Liver (tissue), 3 donors: Measurements from ENCODE around the gene TRMT1.

Experiments used
- GABPA ChIP-seq, 2 donors: IDR thresholded peaks in 1 of 2; conservative IDR thresholded peaks in 1 of 2; 2 replicates each; pipeline ENCODE4 v1.6.1; 2016; ENCODE audit warnings: antibody characterized with exemption in 2 of 2, mild to moderate bottlenecking in 1 of 2, moderate library complexity in 1 of 2
- HNF4A ChIP-seq, 2 donors: conservative IDR thresholded peaks; 2 replicates each; pipeline ENCODE4 v1.6.1; 2016; ENCODE audit warnings: antibody characterized with exemption in 2 of 2, mild to moderate bottlenecking in 2 of 2
- JUND ChIP-seq, 2 donors: IDR thresholded peaks; 2 replicates each; pipeline ENCODE4 v1.6.1; 2016; ENCODE audit warnings: antibody characterized with exemption in 2 of 2
- RAD21 ChIP-seq, 2 donors: IDR thresholded peaks; 2 replicates each; pipeline ENCODE4 v1.6.1; 2016; ENCODE audit warnings: antibody characterized with exemption in 2 of 2, mild to moderate bottlenecking in 2 of 2
- SP1 ChIP-seq: IDR thresholded peaks from 2 replicates; pipeline ENCODE4 v1.6.1; 2018; ENCODE audit warnings: antibody characterized with exemption, mild to moderate bottlenecking
- TAF1 ChIP-seq: conservative IDR thresholded peaks from 2 replicates; pipeline ENCODE4 v1.6.1; 2016; ENCODE audit warnings: antibody characterized with exemption, mild to moderate bottlenecking
- YY1 ChIP-seq: IDR thresholded peaks from 2 replicates; pipeline ENCODE4 v1.6.1; 2016; ENCODE audit warnings: antibody characterized with exemption, mild to moderate bottlenecking
- TF ChIP-seq, protein P1 (sequence below): fragments of 150-350 bp; IDR thresholded peaks from 2 replicates; pipeline ENCODE4 v1.5.1; 2017; ENCODE audit warnings: improper control_type of control experiment, low read depth, low read length; ENCODE audit not compliant: missing input control
- TF ChIP-seq, protein P2 (sequence below): IDR thresholded peaks from 2 replicates; pipeline ENCODE4 v1.6.1; 2016; ENCODE audit warnings: antibody characterized with exemption
- TF ChIP-seq, protein P3 (sequence below): IDR thresholded peaks from 2 replicates; pipeline ENCODE4 v1.6.1; 2016; ENCODE audit warnings: antibody characterized with exemption, mild to moderate bottlenecking
- TF ChIP-seq, protein P4 (sequence below): IDR thresholded peaks from 2 replicates; pipeline ENCODE4 v1.6.1; 2016; ENCODE audit warnings: antibody characterized with exemption
- donor health status: healthy.
- donor health status: healthy.

DNA sequence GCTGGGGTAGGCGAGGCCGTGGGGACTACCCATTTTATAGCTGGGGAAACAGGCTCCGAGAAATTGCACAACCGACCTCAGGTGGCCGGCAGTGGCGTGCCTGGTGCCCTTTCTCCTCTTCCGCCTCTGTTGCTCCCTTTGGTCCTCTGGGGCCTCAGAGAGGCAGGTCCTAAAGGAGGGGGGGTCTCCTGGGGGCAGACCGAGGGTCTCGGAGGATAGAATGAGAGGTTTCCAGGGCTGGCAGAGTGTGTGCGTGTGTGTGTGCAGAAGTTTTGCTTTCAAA, 22.3 kb upstream of the TRMT1 start:
- TF ChIP-seq JUND (IDR thresholded peaks at IDR 0.05): no peak
- TF ChIP-seq, protein P1, sequence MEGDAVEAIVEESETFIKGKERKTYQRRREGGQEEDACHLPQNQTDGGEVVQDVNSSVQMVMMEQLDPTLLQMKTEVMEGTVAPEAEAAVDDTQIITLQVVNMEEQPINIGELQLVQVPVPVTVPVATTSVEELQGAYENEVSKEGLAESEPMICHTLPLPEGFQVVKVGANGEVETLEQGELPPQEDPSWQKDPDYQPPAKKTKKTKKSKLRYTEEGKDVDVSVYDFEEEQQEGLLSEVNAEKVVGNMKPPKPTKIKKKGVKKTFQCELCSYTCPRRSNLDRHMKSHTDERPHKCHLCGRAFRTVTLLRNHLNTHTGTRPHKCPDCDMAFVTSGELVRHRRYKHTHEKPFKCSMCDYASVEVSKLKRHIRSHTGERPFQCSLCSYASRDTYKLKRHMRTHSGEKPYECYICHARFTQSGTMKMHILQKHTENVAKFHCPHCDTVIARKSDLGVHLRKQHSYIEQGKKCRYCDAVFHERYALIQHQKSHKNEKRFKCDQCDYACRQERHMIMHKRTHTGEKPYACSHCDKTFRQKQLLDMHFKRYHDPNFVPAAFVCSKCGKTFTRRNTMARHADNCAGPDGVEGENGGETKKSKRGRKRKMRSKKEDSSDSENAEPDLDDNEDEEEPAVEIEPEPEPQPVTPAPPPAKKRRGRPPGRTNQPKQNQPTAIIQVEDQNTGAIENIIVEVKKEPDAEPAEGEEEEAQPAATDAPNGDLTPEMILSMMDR: no peak
- no peak for TF ChIP-seq TAF1
- TF ChIP-seq, protein P2, sequence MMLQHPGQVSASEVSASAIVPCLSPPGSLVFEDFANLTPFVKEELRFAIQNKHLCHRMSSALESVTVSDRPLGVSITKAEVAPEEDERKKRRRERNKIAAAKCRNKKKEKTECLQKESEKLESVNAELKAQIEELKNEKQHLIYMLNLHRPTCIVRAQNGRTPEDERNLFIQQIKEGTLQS: no peak
- TF ChIP-seq, protein P3, sequence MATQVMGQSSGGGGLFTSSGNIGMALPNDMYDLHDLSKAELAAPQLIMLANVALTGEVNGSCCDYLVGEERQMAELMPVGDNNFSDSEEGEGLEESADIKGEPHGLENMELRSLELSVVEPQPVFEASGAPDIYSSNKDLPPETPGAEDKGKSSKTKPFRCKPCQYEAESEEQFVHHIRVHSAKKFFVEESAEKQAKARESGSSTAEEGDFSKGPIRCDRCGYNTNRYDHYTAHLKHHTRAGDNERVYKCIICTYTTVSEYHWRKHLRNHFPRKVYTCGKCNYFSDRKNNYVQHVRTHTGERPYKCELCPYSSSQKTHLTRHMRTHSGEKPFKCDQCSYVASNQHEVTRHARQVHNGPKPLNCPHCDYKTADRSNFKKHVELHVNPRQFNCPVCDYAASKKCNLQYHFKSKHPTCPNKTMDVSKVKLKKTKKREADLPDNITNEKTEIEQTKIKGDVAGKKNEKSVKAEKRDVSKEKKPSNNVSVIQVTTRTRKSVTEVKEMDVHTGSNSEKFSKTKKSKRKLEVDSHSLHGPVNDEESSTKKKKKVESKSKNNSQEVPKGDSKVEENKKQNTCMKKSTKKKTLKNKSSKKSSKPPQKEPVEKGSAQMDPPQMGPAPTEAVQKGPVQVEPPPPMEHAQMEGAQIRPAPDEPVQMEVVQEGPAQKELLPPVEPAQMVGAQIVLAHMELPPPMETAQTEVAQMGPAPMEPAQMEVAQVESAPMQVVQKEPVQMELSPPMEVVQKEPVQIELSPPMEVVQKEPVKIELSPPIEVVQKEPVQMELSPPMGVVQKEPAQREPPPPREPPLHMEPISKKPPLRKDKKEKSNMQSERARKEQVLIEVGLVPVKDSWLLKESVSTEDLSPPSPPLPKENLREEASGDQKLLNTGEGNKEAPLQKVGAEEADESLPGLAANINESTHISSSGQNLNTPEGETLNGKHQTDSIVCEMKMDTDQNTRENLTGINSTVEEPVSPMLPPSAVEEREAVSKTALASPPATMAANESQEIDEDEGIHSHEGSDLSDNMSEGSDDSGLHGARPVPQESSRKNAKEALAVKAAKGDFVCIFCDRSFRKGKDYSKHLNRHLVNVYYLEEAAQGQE: no peak
- no peak for TF ChIP-seq GABPA (IDR thresholded peaks at IDR 0.05 in 1 of 2, conservative IDR thresholded peaks at IDR 0.05 in 1 of 2)
- no peak for TF ChIP-seq HNF4A (conservative IDR thresholded peaks at IDR 0.05)
- no peak for TF ChIP-seq SP1
- TF ChIP-seq, protein P4, sequence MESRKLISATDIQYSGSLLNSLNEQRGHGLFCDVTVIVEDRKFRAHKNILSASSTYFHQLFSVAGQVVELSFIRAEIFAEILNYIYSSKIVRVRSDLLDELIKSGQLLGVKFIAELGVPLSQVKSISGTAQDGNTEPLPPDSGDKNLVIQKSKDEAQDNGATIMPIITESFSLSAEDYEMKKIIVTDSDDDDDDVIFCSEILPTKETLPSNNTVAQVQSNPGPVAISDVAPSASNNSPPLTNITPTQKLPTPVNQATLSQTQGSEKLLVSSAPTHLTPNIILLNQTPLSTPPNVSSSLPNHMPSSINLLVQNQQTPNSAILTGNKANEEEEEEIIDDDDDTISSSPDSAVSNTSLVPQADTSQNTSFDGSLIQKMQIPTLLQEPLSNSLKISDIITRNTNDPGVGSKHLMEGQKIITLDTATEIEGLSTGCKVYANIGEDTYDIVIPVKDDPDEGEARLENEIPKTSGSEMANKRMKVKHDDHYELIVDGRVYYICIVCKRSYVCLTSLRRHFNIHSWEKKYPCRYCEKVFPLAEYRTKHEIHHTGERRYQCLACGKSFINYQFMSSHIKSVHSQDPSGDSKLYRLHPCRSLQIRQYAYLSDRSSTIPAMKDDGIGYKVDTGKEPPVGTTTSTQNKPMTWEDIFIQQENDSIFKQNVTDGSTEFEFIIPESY: no peak
- TF ChIP-seq RAD21 (IDR thresholded peaks at IDR 0.05): no peak
- TF ChIP-seq YY1: no peak
